Adrenal gland (tissue), 12 donors: ENCODE measurements around the gene PYY. TPM values are rescaled to one million over a fixed set of nuclear protein-coding genes. Genes with fewer than 3 reads are reported as not detected.

ENCODE experiments used
- DNase-seq, 7 donors: peaks; one replicate each; pipeline ENCODE4 v3.0.0-alpha.2; 2019 to 2020
- H3K27ac ChIP-seq, 5 donors: fragments of 200-600 bp; sonication (generic) in 4 of 5; 1 replicate in 3 of 5; 2 replicates in 2 of 5; pipeline versions ENCODE4 v1.5.1 to v1.8.0; 2016 to 2020; ENCODE audit warnings: mild to moderate bottlenecking in 1 of 5
- H3K27me3 ChIP-seq: fragments of 200-600 bp; 2 replicates; pipeline ENCODE4 v1.8.0; 2021
- H3K36me3 ChIP-seq, 2 donors: fragments of 200-600 bp; replicated peaks in 1 of 2; 1 replicate in 1 of 2; 2 replicates in 1 of 2; pipeline versions ENCODE4 v1.5.1 to v1.8.0; 2018 to 2022
- H3K4me1 ChIP-seq, 2 donors: fragments of 200-600 bp; replicated peaks in 1 of 2; 1 replicate in 1 of 2; 2 replicates in 1 of 2; pipeline versions ENCODE4 v1.5.1 to v1.8.0; 2018 to 2021
- H3K4me3 ChIP-seq, 4 donors: fragments of 200-600 bp; sonication (generic) in 3 of 4; one replicate each; pipeline ENCODE4 v1.5.1; 2016 to 2018
- H3K9me3 ChIP-seq, 3 donors: fragments of 200-600 bp; sonication (generic) in 1 of 3; replicated peaks in 1 of 3; 1 replicate in 2 of 3; 2 replicates in 1 of 3; pipeline versions ENCODE4 v1.5.1 to v1.8.0; 2016 to 2021
- POLR2A ChIP-seq, 2 donors: fragments of 450-650 bp; IDR thresholded peaks; one replicate each; pipeline ENCODE4 v1.6.1; 2017; ENCODE audit warnings: antibody characterized with exemption in 2 of 2, mild to moderate bottlenecking in 2 of 2, moderate library complexity in 1 of 2
- WGBS, 4 donors: extraction: QIAGEN DNeasy Blood & Tissue Kit in 2 of 4; methylation state at CpG; one replicate each; pipeline versions ENCODE4 v1.1.5 to v1.1.7; 2013 to 2017; 5-methylcytosine and 5-hydroxymethylcytosine counted together
- intact Hi-C, 2 donors: fragments of 100-400 bp; cut with DNase I; formaldehyde crosslinking; loops; one replicate each; pipeline versions ENCODE4 v1.14.1 to v1.15.0; 2022 to 2023
- polyA plus RNA-seq, 3 donors: library from polyadenylated mRNA; stranded (reverse); fragments of 200-250 nt in 2 of 3; fragments of 350-450 nt in 1 of 3; fragmentation: Illumina TruSeq in 1 of 3; extraction: RNeasy Lipid Tissue Mini Kit (QIAGEN cat#74804) in 1 of 3; gene quantifications; one replicate each; pipeline ENCODE4 v1.2.3, GENCODE V29; 2013 to 2014
- total RNA-seq, 9 donors: library from RNA; depleted of rRNA in 4 of 9; stranded (reverse); fragments of >200 nt in 4 of 9; fragments of 120-200 nt in 1 of 9; fragmentation: NEBNext Ultra II Directional in 1 of 9; extraction: Animal tissue kit (Norgen Biotek cat#: 25700) in 1 of 9; gene quantifications; one replicate each; pipeline versions ENCODE4 v1.1.0 to v1.2.4, GENCODE V29; 2013 to 2023
- TF ChIP-seq, protein P1 (sequence below), 6 experiments: fragments of 450-650 bp in 4 of 6; fragments of 200-600 bp in 2 of 6; sonication (generic) in 1 of 6; IDR thresholded peaks; 1 replicate in 5 of 6; 2 replicates in 1 of 6; pipeline versions ENCODE4 v1.5.1 to v1.8.0; 2016 to 2021; ENCODE audit warnings: antibody characterized with exemption in 6 of 6, mild to moderate bottlenecking in 2 of 6, moderate library complexity in 1 of 6
- donor health status: healthy with polysubstance abuse.
- donor health status: Bipolar disorder and iron deficiency.
- donor health status: DM: yes; HTN: yes; CAD: no.
- donor health status: DM: no; HTN: no; CAD: no.
- donor health status: DM: no; HTN: no; CAD: no.
- donor health status: DM: yes; HTN: yes; CAD: no.

The PYY gene
- total and polyA plus RNA-seq, 12 donors: 0.43 TPM; not detected in 11

GRCh38 chr17:43920500-43921095 lies 33.1 kb downstream of the PYY start:
- Histone ChIP-seq H3K4me1 (no peaks in the 10 kb centered on the region), H3K36me3 (no peaks in the 10 kb centered on the region), H3K27me3 (peaks cover 4% of the 10 kb centered on the region), H3K9me3 (no peaks in the 10 kb centered on the region), H3K4me3 (no peak overlapping the region), H3K27ac (no peak overlapping the region)
- TF ChIP-seq, protein P1, sequence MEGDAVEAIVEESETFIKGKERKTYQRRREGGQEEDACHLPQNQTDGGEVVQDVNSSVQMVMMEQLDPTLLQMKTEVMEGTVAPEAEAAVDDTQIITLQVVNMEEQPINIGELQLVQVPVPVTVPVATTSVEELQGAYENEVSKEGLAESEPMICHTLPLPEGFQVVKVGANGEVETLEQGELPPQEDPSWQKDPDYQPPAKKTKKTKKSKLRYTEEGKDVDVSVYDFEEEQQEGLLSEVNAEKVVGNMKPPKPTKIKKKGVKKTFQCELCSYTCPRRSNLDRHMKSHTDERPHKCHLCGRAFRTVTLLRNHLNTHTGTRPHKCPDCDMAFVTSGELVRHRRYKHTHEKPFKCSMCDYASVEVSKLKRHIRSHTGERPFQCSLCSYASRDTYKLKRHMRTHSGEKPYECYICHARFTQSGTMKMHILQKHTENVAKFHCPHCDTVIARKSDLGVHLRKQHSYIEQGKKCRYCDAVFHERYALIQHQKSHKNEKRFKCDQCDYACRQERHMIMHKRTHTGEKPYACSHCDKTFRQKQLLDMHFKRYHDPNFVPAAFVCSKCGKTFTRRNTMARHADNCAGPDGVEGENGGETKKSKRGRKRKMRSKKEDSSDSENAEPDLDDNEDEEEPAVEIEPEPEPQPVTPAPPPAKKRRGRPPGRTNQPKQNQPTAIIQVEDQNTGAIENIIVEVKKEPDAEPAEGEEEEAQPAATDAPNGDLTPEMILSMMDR (IDR thresholded peaks at IDR 0.05): no peak
- TF ChIP-seq POLR2A (IDR thresholded peaks at IDR 0.05): no peak
- intact Hi-C loops: no loop called here
- DNase-seq: no peak
- 59 to 77% (median 75%) methylated on average over 6 to 10 of the region's 10 CpGs for WGBS, 4 donors

GRCh38 chr17:43918026-43918389 lies 35.7 kb downstream of the PYY start:
- Histone ChIP-seq H3K27ac (no peak overlapping the region), H3K4me1 (no peaks in the 10 kb centered on the region), H3K9me3 (no peaks in the 10 kb centered on the region), H3K4me3 (no peak overlapping the region), H3K36me3 (no peaks in the 10 kb centered on the region), H3K27me3 (peaks cover 4% of the 10 kb centered on the region)
- WGBS, 4 donors: 49 to 73% (median 60%) methylated on average over 13 of the region's 13 CpGs
- DNase-seq: no peak
- TF ChIP-seq POLR2A (IDR thresholded peaks at IDR 0.05): no peak
- TF ChIP-seq, protein P1 (IDR thresholded peaks at IDR 0.05): no peak
- intact Hi-C loops: no loop called here

DNA sequence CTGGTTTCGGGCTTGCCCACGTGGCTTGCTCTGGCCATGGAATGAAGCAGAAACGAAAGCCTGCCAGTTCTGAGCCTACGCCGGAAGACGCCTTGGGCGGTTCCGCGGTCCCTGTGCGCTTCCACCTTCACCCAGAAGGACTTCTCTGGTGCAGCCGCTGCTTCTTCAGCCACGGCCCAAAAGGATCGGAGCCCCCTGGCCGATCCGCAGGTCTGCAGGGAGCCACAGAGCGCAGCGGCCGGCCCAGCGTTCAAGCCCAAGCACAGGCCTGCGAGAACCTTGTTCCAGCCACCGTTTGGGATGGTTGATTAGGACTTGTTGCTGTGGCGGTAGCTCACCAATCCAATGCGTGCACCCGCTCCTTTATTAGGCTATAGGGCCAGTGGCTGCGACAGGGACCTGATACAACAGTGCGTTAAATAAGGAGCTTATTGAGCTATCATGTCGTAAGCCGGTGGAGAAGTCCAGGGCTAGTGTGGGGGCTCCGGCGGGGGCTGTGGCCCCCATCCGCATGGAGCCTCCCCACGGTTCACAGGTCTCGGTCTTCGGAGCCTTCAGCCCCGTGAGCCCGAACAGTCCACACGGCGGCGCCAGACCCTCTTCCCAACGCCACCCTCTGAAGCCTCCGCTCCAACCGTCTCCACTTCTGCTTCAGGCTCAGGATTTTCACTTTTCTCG lies 36.3 kb downstream of the PYY start:
- WGBS, 4 donors: 18 to 28% (median 23%) methylated on average over 27 to 43 of the region's 43 CpGs
- H3K27me3 ChIP-seq: peaks cover 4% of the 10 kb centered on the region
- TF ChIP-seq POLR2A (IDR thresholded peaks at IDR 0.05): no peak
- TF ChIP-seq, protein P1 (IDR thresholded peaks at IDR 0.05): peak in 4 of 6 experiments; percentile 8 to 44 (median 24)
- no peaks in the 10 kb centered on the region for H3K9me3 ChIP-seq
- intact Hi-C loops: no loop called here
- peak overlapping the region in 1 of 4 donors; percentile 32 for H3K4me3 ChIP-seq
- no peaks in the 10 kb centered on the region for H3K4me1 ChIP-seq
- peak in 2 of 7 donors; percentile 28 to 30 for DNase-seq
- no peaks in the 10 kb centered on the region for H3K36me3 ChIP-seq
- no peak overlapping the region for H3K27ac ChIP-seq

GRCh38 chr17:43917016-43917347 lies 36.8 kb downstream of the PYY start:
- intact Hi-C loops: no loop called here
- Histone ChIP-seq H3K27me3 (peaks cover 4% of the 10 kb centered on the region), H3K9me3 (no peaks in the 10 kb centered on the region), H3K36me3 (no peaks in the 10 kb centered on the region), H3K27ac (no peak overlapping the region), H3K4me1 (no peaks in the 10 kb centered on the region), H3K4me3 (no peak overlapping the region)
- no peak for TF ChIP-seq POLR2A (IDR thresholded peaks at IDR 0.05)
- TF ChIP-seq, protein P1 (IDR thresholded peaks at IDR 0.05): no peak
- WGBS, 4 donors: 65 to 75% (median 74%) methylated on average over 8 of the region's 8 CpGs
- DNase-seq: no peak
